ENCODE data around the gene PTAFR. TPM values are rescaled to one million over a fixed set of nuclear protein-coding genes. Genes with fewer than 3 reads are reported as not detected.

The PTAFR gene
- total RNA-seq, 3 donors from 2014 or later (not counting 1 experiment from before 2014, with no cell fraction given): 1.2 to 6.4 (median 1.5) TPM

- Mint-ChIP-seq H3K9me3 (no peaks in the 10 kb centered on the region), H3K36me3 (no peaks in the 10 kb centered on the region), H3K4me3 (peak overlapping the region; percentile 40), H3K27ac (peak overlapping the region; percentile 30 to 78), H3K4me1 (peaks cover 50 to 58% of the 10 kb centered on the region in 2 donors), H3K27me3 (ENCODE audit: low read depth in 2 of 2) (peaks cover 0 to 15% of the 10 kb centered on the region in 2 donors)
- Histone ChIP-seq H3K27ac (ENCODE audit: low read length) (no peak overlapping the region), H3K9me3 (ENCODE audit: control insufficient read depth, insufficient read depth, low read length) (no peaks in the 10 kb centered on the region), H3K4me1 (ENCODE audit: control insufficient read depth, insufficient read depth, low read length) (peaks cover 64% of the 10 kb centered on the region), H3K27me3 (ENCODE audit: control insufficient read depth, insufficient read depth, low read length) (no peaks in the 10 kb centered on the region), H3K4me3 (ENCODE audit: low read length) (no peak overlapping the region), H3K36me3 (ENCODE audit: control insufficient read depth, insufficient read depth, low read length) (no peaks in the 10 kb centered on the region)
- ATAC-seq (no peak), DNase-seq (no peak)
- WGBS (ENCODE audit: insufficient coverage): 97% methylated on average over 4 of the region's 5 CpGs
- intact Hi-C loops (cut with micrococcal nuclease): no loop called here
- TF ChIP-seq CTCF (IDR thresholded peaks at IDR 0.05): no peak
Measured at GRCh38 chr1:28173980-28174297, 2.6 kb downstream of the PTAFR start.

- Histone ChIP-seq H3K4me1 (ENCODE audit: control insufficient read depth, insufficient read depth, low read length) (peaks cover 70% of the 10 kb centered on the region), H3K36me3 (ENCODE audit: control insufficient read depth, insufficient read depth, low read length) (no peaks in the 10 kb centered on the region), H3K27me3 (ENCODE audit: control insufficient read depth, insufficient read depth, low read length) (no peaks in the 10 kb centered on the region), H3K9me3 (ENCODE audit: control insufficient read depth, insufficient read depth, low read length) (no peaks in the 10 kb centered on the region), H3K4me3 (ENCODE audit: low read length) (no peak overlapping the region), H3K27ac (ENCODE audit: low read length) (peak overlapping the region; percentile 34)
- peak overlapping the region; percentile 40 for H3K4me3 Mint-ChIP-seq
- peak in 2 of 3 donors; percentile 15 to 47 for ATAC-seq
- intact Hi-C loops (cut with micrococcal nuclease): no loop called here
- H3K4me1 Mint-ChIP-seq: peaks cover 55 to 63% of the 10 kb centered on the region in 2 donors
- H3K27ac Mint-ChIP-seq: peak overlapping the region; percentile 78 to 86
- peaks cover 0 to 12% of the 10 kb centered on the region in 2 donors for H3K27me3 Mint-ChIP-seq (ENCODE audit: low read depth in 2 of 2)
- no peaks in the 10 kb centered on the region for H3K9me3 Mint-ChIP-seq
- no peak for DNase-seq
- WGBS (ENCODE audit: insufficient coverage): 48% methylated on average over 10 of the region's 11 CpGs
- no peaks in the 10 kb centered on the region for H3K36me3 Mint-ChIP-seq
- no peak for TF ChIP-seq CTCF (IDR thresholded peaks at IDR 0.05)
Measured at GRCh38 chr1:28173151-28173979, 3.1 kb downstream of the PTAFR start.

GRCh38 chr1:28172713-28173150, 3.8 kb downstream of the PTAFR start:
- intact Hi-C loops (cut with micrococcal nuclease): no loop called here
- TF ChIP-seq CTCF (IDR thresholded peaks at IDR 0.05): no peak
- peaks cover 55 to 66% of the 10 kb centered on the region in 2 donors for H3K4me1 Mint-ChIP-seq
- ATAC-seq (peak; percentile 61 to 80 (median 72)), DNase-seq (peak in 1 of 2 donors; percentile 60)
- H3K9me3 Mint-ChIP-seq: no peaks in the 10 kb centered on the region
- Histone ChIP-seq H3K36me3 (ENCODE audit: control insufficient read depth, insufficient read depth, low read length) (no peaks in the 10 kb centered on the region), H3K4me1 (ENCODE audit: control insufficient read depth, insufficient read depth, low read length) (peaks cover 70% of the 10 kb centered on the region), H3K9me3 (ENCODE audit: control insufficient read depth, insufficient read depth, low read length) (no peaks in the 10 kb centered on the region), H3K4me3 (ENCODE audit: low read length) (no peak overlapping the region), H3K27me3 (ENCODE audit: control insufficient read depth, insufficient read depth, low read length) (no peaks in the 10 kb centered on the region), H3K27ac (ENCODE audit: low read length) (peak overlapping the region; percentile 34)
- peak overlapping the region; percentile 83 for H3K4me3 Mint-ChIP-seq
- H3K27ac Mint-ChIP-seq: peak overlapping the region; percentile 78 to 86
- peaks cover 0 to 12% of the 10 kb centered on the region in 2 donors for H3K27me3 Mint-ChIP-seq (ENCODE audit: low read depth in 2 of 2)
- no peaks in the 10 kb centered on the region for H3K36me3 Mint-ChIP-seq
- 0% methylated on average over 7 of the region's 8 CpGs for WGBS (ENCODE audit: insufficient coverage)
